GM21360 (cell line): ENCODE data around the gene BTAF1.
"Not testable (repeated sequence)": the region's sequence is repeated elsewhere in the genome, so short reads cannot be mapped to it uniquely, and the experiment has no call there.

Experiments used
- ATAC-seq: cut with Tn5 transposase; IDR thresholded peaks from one replicate; pipeline ENCODE4 v1.9.1; 2021; ENCODE audit warnings: mild to moderate bottlenecking, moderate library complexity; ENCODE audit not compliant: unreplicated experiment

BTAF1 gene

GRCh38 chr10:91977491-91977890, 53.9 kb downstream of the BTAF1 start:
- ATAC-seq = no peak

- ATAC-seq = no peak
These were observed 55.0 kb downstream of the BTAF1 start for GRCh38 chr10:91978585-91978984.

- no peak for ATAC-seq
These were observed 56.7 kb downstream of the BTAF1 start for GRCh38 chr10:91980319-91980718.

- no peak for ATAC-seq
These were observed 59.8 kb downstream of the BTAF1 start for GRCh38 chr10:91983416-91983815.

- ATAC-seq = no peak
These were observed 63.9 kb downstream of the BTAF1 start for GRCh38 chr10:91987397-91988037.

- no peak for ATAC-seq
These were observed 68.5 kb downstream of the BTAF1 start for GRCh38 chr10:91992031-91992430.

- ATAC-seq = no peak
These were observed 72.7 kb downstream of the BTAF1 start for GRCh38 chr10:91996266-91996665.

- ATAC-seq = no peak
These were observed 78.0 kb downstream of the BTAF1 start for GRCh38 chr10:92001581-92001980.

GRCh38 chr10:92001995-92002394, 78.4 kb downstream of the BTAF1 start:
- no peak for ATAC-seq

- no peak for ATAC-seq
These were observed 79.7 kb downstream of the BTAF1 start for GRCh38 chr10:92003258-92003657.

- no peak for ATAC-seq
These were observed 82.4 kb downstream of the BTAF1 start for GRCh38 chr10:92005978-92006377.

GRCh38 chr10:92009445-92009844, 85.9 kb downstream of the BTAF1 start:
- ATAC-seq = no peak

GRCh38 chr10:92010047-92010735, 86.6 kb downstream of the BTAF1 start:
- no peak for ATAC-seq

GRCh38 chr10:92011560-92012214, 88.1 kb downstream of the BTAF1 start:
- no peak for ATAC-seq

- ATAC-seq = no peak
These were observed 91.0 kb downstream of the BTAF1 start for GRCh38 chr10:92014620-92015019.

- no peak for ATAC-seq
These were observed 101.1 kb downstream of the BTAF1 start for GRCh38 chr10:92024700-92025099.

GRCh38 chr10:92025340-92025739, 101.8 kb downstream of the BTAF1 start:
- not testable (repeated sequence) for ATAC-seq

- no peak for ATAC-seq
These were observed 103.6 kb downstream of the BTAF1 start for GRCh38 chr10:92027141-92027540.

- no peak for ATAC-seq
These were observed 108.0 kb downstream of the BTAF1 start for GRCh38 chr10:92031580-92031979.

GRCh38 chr10:92033070-92033469, 109.5 kb downstream of the BTAF1 start:
- ATAC-seq = not testable (repeated sequence)

- no peak for ATAC-seq
These were observed 115.4 kb downstream of the BTAF1 start for GRCh38 chr10:92038949-92039348.

- ATAC-seq = no peak
These were observed 119.0 kb downstream of the BTAF1 start for GRCh38 chr10:92042541-92042940.
